Caco-2 (cell line): ENCODE measurements around the gene GPR68. TPM values are rescaled to one million over a fixed set of nuclear protein-coding genes. Genes with fewer than 3 reads are reported as not detected.

Experiments
- BruUV-seq: library from RNA; stranded (reverse); fragments of 400-500 nt; replicated peaks from 2 replicates; lab custom pipeline; 2021; lab: Mats Ljungman, UMichigan
- CTCF ChIA-PET: fragments of 300-600 bp; sonication (Branson Sonifier 250); formaldehyde crosslinking; loops from one replicate; lab custom pipeline; 2022; ENCODE audit warnings: antibody characterized with exemption; lab: Charles Lee
- POLR2A ChIA-PET: fragments of 300-600 bp; sonication (Branson Sonifier 250); formaldehyde crosslinking; loops from one replicate; lab custom pipeline; 2022; ENCODE audit warnings: antibody characterized with exemption; lab: Charles Lee
- DNase-seq, 2 experiments: peaks; one replicate each; pipeline versions ENCODE4 v3.0.0 to v3.0.0-alpha.2; 2020 to 2022
- H3K27me3 ChIP-seq: replicated peaks from 2 replicates; pipeline ENCODE4 v1.6.0; 2011; ENCODE audit warnings: low read length; ENCODE audit not compliant: control insufficient read depth, insufficient read depth
- H3K36me3 ChIP-seq: 2 replicates; pipeline ENCODE4 v1.5.1; 2011; ENCODE audit warnings: low read length; ENCODE audit not compliant: control insufficient read depth, insufficient read depth
- H3K4me1 ChIP-seq: fragments of 250-450 bp; sonication (Bioruptor Pico); 2 replicates; pipeline ENCODE4 v1.5.1; 2020; ENCODE audit warnings: mild to moderate bottlenecking
- H3K4me3 ChIP-seq: 2 replicates; pipeline ENCODE4 v1.5.1; 2011; ENCODE audit warnings: low read depth, mild to moderate bottlenecking, control low read depth, low read length
- H3K9me3 ChIP-seq: fragments of 250-450 bp; sonication (Bioruptor Pico); 2 replicates; pipeline ENCODE4 v1.5.1; 2020; ENCODE audit warnings: mild to moderate bottlenecking, moderate library complexity
- H3K27ac Mint-ChIP-seq: one replicate; pipeline ENCODE4 v1.8.0; 2022; ENCODE audit warnings: mixed read lengths; ENCODE audit not compliant: unreplicated experiment
- H3K27me3 Mint-ChIP-seq: one replicate; pipeline ENCODE4 v1.8.0; 2022; ENCODE audit warnings: mixed read lengths; ENCODE audit not compliant: insufficient read depth, unreplicated experiment
- H3K36me3 Mint-ChIP-seq: one replicate; pipeline ENCODE4 v1.8.0; 2022; ENCODE audit warnings: mild to moderate bottlenecking, mixed read lengths; ENCODE audit not compliant: insufficient read depth, unreplicated experiment
- H3K4me1 Mint-ChIP-seq: one replicate; pipeline ENCODE4 v1.8.0; 2022; ENCODE audit warnings: low read depth, mixed read lengths; ENCODE audit not compliant: unreplicated experiment
- H3K4me3 Mint-ChIP-seq: one replicate; pipeline ENCODE4 v1.8.0; 2022; ENCODE audit warnings: mild to moderate bottlenecking, moderate library complexity, mixed read lengths; ENCODE audit not compliant: unreplicated experiment
- H3K9me3 Mint-ChIP-seq: one replicate; pipeline ENCODE4 v1.8.0; 2022; ENCODE audit warnings: mixed read lengths; ENCODE audit not compliant: unreplicated experiment
- intact Hi-C: fragments of 100-400 bp; cut with micrococcal nuclease; formaldehyde crosslinking; loops from one replicate; pipeline ENCODE4 v1.10.0; 2022; ENCODE audit not compliant: unreplicated experiment
- total RNA-seq: library from RNA; stranded (reverse); gene quantifications from 2 replicates; pipeline ENCODE4 v1.2.3, GENCODE V29; 2022
- TF ChIP-seq, protein P1 (sequence below), 2 experiments: fragments of 200-600 bp in 1 of 2; IDR thresholded peaks; 1 replicate in 1 of 2; 2 replicates in 1 of 2; pipeline versions ENCODE4 v1.5.1 to v1.8.0; 2011 to 2022; ENCODE audit warnings: antibody characterized with exemption in 1 of 2, control low read depth in 1 of 2, inconsistent platforms in 1 of 2, low read depth in 1 of 2, low read length in 1 of 2, mild to moderate bottlenecking in 1 of 2, moderate library complexity in 1 of 2; ENCODE audit not compliant: insufficient read depth in 1 of 2, severe bottlenecking in 1 of 2, unreplicated experiment in 1 of 2

GPR68 gene
- total RNA-seq, 1 experiment from 2014 or later: 0.14 TPM

DNA sequence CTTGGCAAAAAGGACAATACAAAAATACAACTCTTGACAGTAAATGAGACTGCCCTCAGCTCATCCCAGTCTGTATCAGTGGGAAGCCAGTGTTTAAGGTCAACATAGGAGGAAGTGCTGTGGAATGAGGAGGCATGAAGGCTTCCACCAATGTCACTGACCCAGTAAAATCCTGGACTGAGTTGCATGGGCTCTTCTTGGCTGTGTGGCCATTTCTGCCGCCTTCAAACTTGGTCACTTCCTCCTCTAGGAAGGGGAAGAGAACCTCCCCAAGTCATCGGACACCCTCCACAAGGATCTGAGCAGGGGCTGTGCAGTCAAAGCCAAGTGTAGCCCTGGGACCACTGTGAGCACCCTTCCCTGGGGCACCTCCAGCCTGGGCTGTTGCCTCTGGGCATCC, 11.9 kb downstream of the GPR68 start:
- H3K4me1 ChIP-seq: no peaks in the 10 kb centered on the region
- no peaks in the 10 kb centered on the region for H3K36me3 ChIP-seq
- Mint-ChIP-seq H3K36me3 (no peaks in the 10 kb centered on the region), H3K27me3 (no peaks in the 10 kb centered on the region), H3K27ac (no peak overlapping the region), H3K4me1 (no peaks in the 10 kb centered on the region), H3K4me3 (no peak overlapping the region), H3K9me3 (no peaks in the 10 kb centered on the region)
- CTCF ChIA-PET: no interaction called here
- H3K4me3 ChIP-seq: no peak overlapping the region
- no peaks in the 10 kb centered on the region for H3K27me3 ChIP-seq
- intact Hi-C loops: no loop called here
- POLR2A ChIA-PET: no interaction called here
- TF ChIP-seq, protein P1, sequence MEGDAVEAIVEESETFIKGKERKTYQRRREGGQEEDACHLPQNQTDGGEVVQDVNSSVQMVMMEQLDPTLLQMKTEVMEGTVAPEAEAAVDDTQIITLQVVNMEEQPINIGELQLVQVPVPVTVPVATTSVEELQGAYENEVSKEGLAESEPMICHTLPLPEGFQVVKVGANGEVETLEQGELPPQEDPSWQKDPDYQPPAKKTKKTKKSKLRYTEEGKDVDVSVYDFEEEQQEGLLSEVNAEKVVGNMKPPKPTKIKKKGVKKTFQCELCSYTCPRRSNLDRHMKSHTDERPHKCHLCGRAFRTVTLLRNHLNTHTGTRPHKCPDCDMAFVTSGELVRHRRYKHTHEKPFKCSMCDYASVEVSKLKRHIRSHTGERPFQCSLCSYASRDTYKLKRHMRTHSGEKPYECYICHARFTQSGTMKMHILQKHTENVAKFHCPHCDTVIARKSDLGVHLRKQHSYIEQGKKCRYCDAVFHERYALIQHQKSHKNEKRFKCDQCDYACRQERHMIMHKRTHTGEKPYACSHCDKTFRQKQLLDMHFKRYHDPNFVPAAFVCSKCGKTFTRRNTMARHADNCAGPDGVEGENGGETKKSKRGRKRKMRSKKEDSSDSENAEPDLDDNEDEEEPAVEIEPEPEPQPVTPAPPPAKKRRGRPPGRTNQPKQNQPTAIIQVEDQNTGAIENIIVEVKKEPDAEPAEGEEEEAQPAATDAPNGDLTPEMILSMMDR (IDR thresholded peaks at IDR 0.05; ENCODE audit: insufficient read depth in 1 of 2, low read depth in 1 of 2, low read length in 1 of 2, severe bottlenecking in 1 of 2, unreplicated experiment in 1 of 2): no peak
- H3K9me3 ChIP-seq: 0 out of 2 replicates have a peak, but pooled peaks cover 6% of the 10 kb centered on the region
- no TSS peak for BruUV-seq
- no peak for DNase-seq

DNA sequence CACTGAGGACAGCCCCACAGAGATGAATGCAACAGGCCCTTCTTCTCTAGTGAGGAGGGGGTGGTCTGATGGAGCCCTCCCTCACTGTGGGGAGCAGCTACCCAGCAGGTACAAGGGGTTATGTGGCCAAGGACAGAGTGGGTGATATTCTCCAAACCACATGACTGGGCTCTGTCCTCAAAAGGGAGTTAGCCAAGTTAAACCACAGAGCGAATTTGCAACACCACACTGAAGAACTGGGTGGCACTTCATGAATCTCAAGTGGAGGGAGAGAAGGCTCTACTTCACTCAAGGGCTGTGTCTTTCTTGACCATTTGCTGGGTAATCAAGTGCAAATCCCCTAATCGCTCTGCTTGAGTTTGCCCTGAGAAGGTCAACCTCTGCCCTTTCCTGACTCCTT, 12.5 kb downstream of the GPR68 start:
- Mint-ChIP-seq H3K4me1 (no peaks in the 10 kb centered on the region), H3K4me3 (no peak overlapping the region), H3K9me3 (no peaks in the 10 kb centered on the region), H3K27ac (no peak overlapping the region), H3K27me3 (no peaks in the 10 kb centered on the region), H3K36me3 (no peaks in the 10 kb centered on the region)
- Histone ChIP-seq H3K36me3 (no peaks in the 10 kb centered on the region), H3K4me1 (no peaks in the 10 kb centered on the region), H3K27me3 (no peaks in the 10 kb centered on the region), H3K9me3 (0 out of 2 replicates have a peak, but pooled peaks cover 6% of the 10 kb centered on the region), H3K4me3 (no peak overlapping the region)
- POLR2A ChIA-PET: no interaction called here
- TF ChIP-seq, protein P1 (IDR thresholded peaks at IDR 0.05; ENCODE audit: insufficient read depth in 1 of 2, low read depth in 1 of 2, low read length in 1 of 2, severe bottlenecking in 1 of 2, unreplicated experiment in 1 of 2): no peak
- DNase-seq: no peak
- BruUV-seq: no TSS peak
- intact Hi-C loops: no loop called here
- CTCF ChIA-PET: no interaction called here

DNA sequence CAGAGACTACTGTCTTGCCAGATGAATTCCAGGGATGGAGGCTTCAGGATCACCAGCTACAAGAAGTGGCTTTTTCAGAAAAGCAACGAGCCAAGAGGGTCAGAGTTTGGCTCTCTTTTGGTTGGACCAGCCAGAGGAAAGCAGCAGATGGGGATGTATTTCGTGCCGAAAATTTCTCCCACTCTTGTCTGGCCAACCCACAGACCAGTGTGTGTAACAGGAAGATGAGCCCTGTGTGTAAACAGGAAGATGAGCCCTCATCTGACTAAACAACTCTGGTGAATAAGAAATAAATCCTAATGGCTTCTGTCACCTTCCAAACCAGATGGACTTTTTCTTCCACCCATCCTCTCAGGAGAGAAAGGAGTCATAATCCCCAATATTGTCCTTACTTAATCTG, 13.1 kb downstream of the GPR68 start:
- H3K27me3 ChIP-seq: no peaks in the 10 kb centered on the region
- TF ChIP-seq, protein P1 (IDR thresholded peaks at IDR 0.05; ENCODE audit: insufficient read depth in 1 of 2, low read depth in 1 of 2, low read length in 1 of 2, severe bottlenecking in 1 of 2, unreplicated experiment in 1 of 2): no peak
- H3K4me1 Mint-ChIP-seq: no peaks in the 10 kb centered on the region
- no peaks in the 10 kb centered on the region for H3K9me3 Mint-ChIP-seq
- POLR2A ChIA-PET: no interaction called here
- no peaks in the 10 kb centered on the region for H3K36me3 ChIP-seq
- intact Hi-C loops: no loop called here
- H3K4me3 ChIP-seq: no peak overlapping the region
- H3K4me3 Mint-ChIP-seq: no peak overlapping the region
- no peak overlapping the region for H3K27ac Mint-ChIP-seq
- H3K9me3 ChIP-seq: 0 out of 2 replicates have a peak, but pooled peaks cover 6% of the 10 kb centered on the region
- no TSS peak for BruUV-seq
- DNase-seq: no peak
- no peaks in the 10 kb centered on the region for H3K36me3 Mint-ChIP-seq
- H3K4me1 ChIP-seq: no peaks in the 10 kb centered on the region
- CTCF ChIA-PET: interaction anchor here (0.6 kb wide), 1 partner anchor 1914 kb away, joined by 3 read pairs; no protein-coding TSS in a partner anchor
- no peaks in the 10 kb centered on the region for H3K27me3 Mint-ChIP-seq
